ENCODE measurements around the gene TNP1.

DNA sequence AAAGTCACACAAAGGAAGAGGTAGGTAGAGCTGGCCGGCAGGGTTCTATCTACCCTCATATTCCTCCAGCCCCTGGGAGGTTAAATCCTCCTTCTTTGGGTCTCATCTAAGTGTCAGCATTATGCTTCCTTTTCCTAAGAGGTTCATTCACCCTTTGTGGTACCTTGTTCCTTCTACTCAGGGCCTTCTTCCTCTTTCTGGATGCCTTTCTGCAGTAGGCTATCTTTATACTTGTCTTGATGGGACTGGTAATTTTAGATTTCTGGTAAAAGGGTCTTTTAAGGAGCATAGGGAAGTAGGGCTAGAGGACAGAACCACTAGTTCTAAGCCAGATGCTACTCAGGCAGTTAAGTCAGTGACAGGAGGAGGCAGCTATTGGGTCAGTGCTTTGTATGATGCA, 13.7 kb upstream of the TNP1 start:
- TF ChIP-seq, protein P1, sequence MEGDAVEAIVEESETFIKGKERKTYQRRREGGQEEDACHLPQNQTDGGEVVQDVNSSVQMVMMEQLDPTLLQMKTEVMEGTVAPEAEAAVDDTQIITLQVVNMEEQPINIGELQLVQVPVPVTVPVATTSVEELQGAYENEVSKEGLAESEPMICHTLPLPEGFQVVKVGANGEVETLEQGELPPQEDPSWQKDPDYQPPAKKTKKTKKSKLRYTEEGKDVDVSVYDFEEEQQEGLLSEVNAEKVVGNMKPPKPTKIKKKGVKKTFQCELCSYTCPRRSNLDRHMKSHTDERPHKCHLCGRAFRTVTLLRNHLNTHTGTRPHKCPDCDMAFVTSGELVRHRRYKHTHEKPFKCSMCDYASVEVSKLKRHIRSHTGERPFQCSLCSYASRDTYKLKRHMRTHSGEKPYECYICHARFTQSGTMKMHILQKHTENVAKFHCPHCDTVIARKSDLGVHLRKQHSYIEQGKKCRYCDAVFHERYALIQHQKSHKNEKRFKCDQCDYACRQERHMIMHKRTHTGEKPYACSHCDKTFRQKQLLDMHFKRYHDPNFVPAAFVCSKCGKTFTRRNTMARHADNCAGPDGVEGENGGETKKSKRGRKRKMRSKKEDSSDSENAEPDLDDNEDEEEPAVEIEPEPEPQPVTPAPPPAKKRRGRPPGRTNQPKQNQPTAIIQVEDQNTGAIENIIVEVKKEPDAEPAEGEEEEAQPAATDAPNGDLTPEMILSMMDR (IDR thresholded peaks at IDR 0.05), result no peak
- TF ChIP-seq POLR2A (IDR thresholded peaks at IDR 0.05), result no peak
